Measurements from ENCODE around the gene DGKK.

GRCh38 chrX:50483283-50483682 lies 12.7 kb upstream of the DGKK start:
- no peak for TF ChIP-seq CTCF (IDR thresholded peaks at IDR 0.05)
- no peak for TF ChIP-seq POLR2A (IDR thresholded peaks at IDR 0.05)
